ENCODE measurements around the gene DIS3L2.

DNA sequence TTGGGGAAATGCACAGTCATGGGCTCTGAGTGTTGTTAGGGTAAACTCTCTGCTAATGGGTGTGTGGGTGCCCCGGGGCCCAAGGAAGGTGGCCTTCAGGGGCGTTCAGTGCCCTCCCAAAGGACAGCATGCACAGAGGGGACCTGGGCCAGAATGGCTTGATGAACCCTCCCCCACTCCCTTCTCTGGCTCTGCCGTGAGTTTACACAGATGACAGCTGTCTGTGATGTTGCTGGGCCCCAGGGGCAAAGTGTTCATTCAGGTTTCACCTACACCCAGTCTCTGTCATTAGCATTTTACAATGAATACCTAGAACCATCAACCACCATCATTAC lies 38.5 kb upstream of the DIS3L2 start:
- TF ChIP-seq EZH2 (IDR thresholded peaks at IDR 0.05; ENCODE audit: insufficient read depth, poor library complexity, severe bottlenecking) = no peak
- TF ChIP-seq EZH2phosphoT487 (IDR thresholded peaks at IDR 0.05; ENCODE audit: insufficient read depth, low read depth) = no peak
